HG03108 (cell line): ENCODE results near the gene POLR1D.
"Not testable (repeated sequence)": the region's sequence is repeated elsewhere in the genome, so short reads cannot be mapped to it uniquely, and the experiment has no call there.

Source experiments
- ATAC-seq: cut with Tn5 transposase; IDR thresholded peaks from one replicate; pipeline ENCODE4 v1.9.1; 2021; ENCODE audit warnings: moderate library complexity; ENCODE audit not compliant: unreplicated experiment

Gene POLR1D

GRCh38 chr13:27613628-27614027, 8.1 kb upstream of the POLR1D start:
- ATAC-seq = no peak

- no peak for ATAC-seq
Measured at GRCh38 chr13:27617881-27618321, 3.8 kb upstream of the POLR1D start.

GRCh38 chr13:27619093-27619727, 2.5 kb upstream of the POLR1D start:
- no peak for ATAC-seq

GRCh38 chr13:27619728-27620376, 1.8 kb upstream of the POLR1D start:
- ATAC-seq = peak; percentile 25

- ATAC-seq = peak; percentile 88
Measured at GRCh38 chr13:27620377-27621115, 1.1 kb upstream of the POLR1D start, which contains the start of gene LNX2. LNX2 (minus strand) TSS chr13:27620529; CDS start chr13:27581703, 38,826 bp downstream.

GRCh38 chr13:27621116-27621365, 651 bp upstream of the POLR1D start:
- ATAC-seq = no peak

GRCh38 chr13:27622102-27622820, 569 bp downstream of the POLR1D start:
- no peak for ATAC-seq

GRCh38 chr13:27622881-27623280, 1.2 kb downstream of the POLR1D start:
- no peak for ATAC-seq

GRCh38 chr13:27624071-27624470, 2.4 kb downstream of the POLR1D start:
- ATAC-seq = no peak

GRCh38 chr13:27625839-27626238, 4.1 kb downstream of the POLR1D start:
- ATAC-seq = no peak

GRCh38 chr13:27627380-27627779, 5.7 kb downstream of the POLR1D start:
- no peak for ATAC-seq

- ATAC-seq = no peak
Measured at GRCh38 chr13:27628081-27628480, 6.4 kb downstream of the POLR1D start.

GRCh38 chr13:27628766-27629165, 7.1 kb downstream of the POLR1D start:
- ATAC-seq = not testable (repeated sequence)

- no peak for ATAC-seq
Measured at GRCh38 chr13:27631156-27631555, 9.5 kb downstream of the POLR1D start.

GRCh38 chr13:27631665-27632064, 10.0 kb downstream of the POLR1D start:
- no peak for ATAC-seq

GRCh38 chr13:27632214-27632613, 10.5 kb downstream of the POLR1D start:
- no peak for ATAC-seq

- no peak for ATAC-seq
Measured at GRCh38 chr13:27632648-27633047, 11.0 kb downstream of the POLR1D start.

GRCh38 chr13:27634231-27634630, 12.5 kb downstream of the POLR1D start:
- ATAC-seq = no peak

GRCh38 chr13:27634791-27635190, 13.1 kb downstream of the POLR1D start:
- ATAC-seq = no peak

- no peak for ATAC-seq
Measured at GRCh38 chr13:27635266-27635665, 13.6 kb downstream of the POLR1D start.

GRCh38 chr13:27636589-27637288, 15.0 kb downstream of the POLR1D start:
- ATAC-seq = no peak
